Mesendoderm (in vitro differentiated cells): ENCODE data around the gene PRKCB.

ENCODE experiments used
- DNase-seq: peaks from one replicate; pipeline ENCODE4 v3.0.0; 2013
- H2AK5ac ChIP-seq: 2 replicates; pipeline ENCODE4 v1.6.1; 2013; ENCODE audit warnings: low read length, inconsistent platforms
- H2BK120ac ChIP-seq: 2 replicates; pipeline ENCODE4 v1.6.1; 2013; ENCODE audit warnings: low read depth, mild to moderate bottlenecking, low read length, moderate library complexity, mixed read lengths
- H2BK15ac ChIP-seq: replicated peaks from 2 replicates; pipeline ENCODE4 v1.6.1; 2013; ENCODE audit warnings: low read depth, mild to moderate bottlenecking, moderate library complexity
- H2BK5ac ChIP-seq: 2 replicates; pipeline ENCODE4 v1.6.1; 2013; ENCODE audit warnings: low read length, inconsistent platforms
- H3K18ac ChIP-seq: 2 replicates; pipeline ENCODE4 v1.6.1; 2013; ENCODE audit warnings: mild to moderate bottlenecking, low read length, mixed read lengths
- H3K23ac ChIP-seq: one replicate; pipeline ENCODE4 v1.6.1; 2013; ENCODE audit warnings: low read length
- H3K27ac ChIP-seq: 2 replicates; pipeline ENCODE4 v1.5.1; 2013; ENCODE audit warnings: low read depth, mild to moderate bottlenecking, inconsistent platforms, low read length, moderate library complexity
- H3K27me3 ChIP-seq: 2 replicates; pipeline ENCODE4 v1.6.1; 2013; ENCODE audit warnings: low read length, control low read depth, mild to moderate bottlenecking, inconsistent platforms; ENCODE audit not compliant: insufficient read depth, poor library complexity
- H3K36me3 ChIP-seq: 2 replicates; pipeline ENCODE4 v1.6.1; 2013; ENCODE audit warnings: low read length, inconsistent platforms; ENCODE audit not compliant: control insufficient read depth, insufficient read depth
- H3K4ac ChIP-seq: one replicate; pipeline ENCODE4 v1.6.1; 2013; ENCODE audit warnings: low read depth, mild to moderate bottlenecking, low read length, moderate library complexity
- H3K4me1 ChIP-seq: 2 replicates; pipeline ENCODE4 v1.6.1; 2013; ENCODE audit warnings: low read depth, low read length, inconsistent platforms; ENCODE audit not compliant: control insufficient read depth
- H3K4me2 ChIP-seq: 2 replicates; pipeline ENCODE4 v1.6.1; 2013; ENCODE audit warnings: low read length
- H3K4me3 ChIP-seq: 2 replicates; pipeline ENCODE4 v1.5.1; 2013; ENCODE audit warnings: mild to moderate bottlenecking, low read length
- H3K56ac ChIP-seq: one replicate; pipeline ENCODE4 v1.6.1; 2013; ENCODE audit warnings: low read length
- H3K79me1 ChIP-seq: 2 replicates; pipeline ENCODE4 v1.6.1; 2013; ENCODE audit warnings: low read length, inconsistent platforms
- H3K79me2 ChIP-seq: 2 replicates; pipeline ENCODE4 v1.6.1; 2013; ENCODE audit warnings: mild to moderate bottlenecking, low read length; ENCODE audit not compliant: control insufficient read depth, insufficient read depth
- H3K9ac ChIP-seq: 2 replicates; pipeline ENCODE4 v1.6.1; 2013; ENCODE audit warnings: low read length, inconsistent platforms
- H4K5ac ChIP-seq: one replicate; pipeline ENCODE4 v1.6.1; 2013; ENCODE audit warnings: low read length
- H4K8ac ChIP-seq: one replicate; pipeline ENCODE4 v1.6.1; 2013; ENCODE audit warnings: low read depth, mild to moderate bottlenecking, control low read depth, low read length, moderate library complexity
- WGBS: extraction: QIAGEN DNeasy Blood & Tissue Kit; methylation state at CpG from one replicate; pipeline ENCODE4 v1.1.7; 2013; ENCODE audit warnings: low lambda C conversion rate, missing lambda C conversion rate; ENCODE audit not compliant: insufficient coverage; ENCODE audit errors: extremely low coverage; 5-methylcytosine and 5-hydroxymethylcytosine counted together

Gene PRKCB

DNA sequence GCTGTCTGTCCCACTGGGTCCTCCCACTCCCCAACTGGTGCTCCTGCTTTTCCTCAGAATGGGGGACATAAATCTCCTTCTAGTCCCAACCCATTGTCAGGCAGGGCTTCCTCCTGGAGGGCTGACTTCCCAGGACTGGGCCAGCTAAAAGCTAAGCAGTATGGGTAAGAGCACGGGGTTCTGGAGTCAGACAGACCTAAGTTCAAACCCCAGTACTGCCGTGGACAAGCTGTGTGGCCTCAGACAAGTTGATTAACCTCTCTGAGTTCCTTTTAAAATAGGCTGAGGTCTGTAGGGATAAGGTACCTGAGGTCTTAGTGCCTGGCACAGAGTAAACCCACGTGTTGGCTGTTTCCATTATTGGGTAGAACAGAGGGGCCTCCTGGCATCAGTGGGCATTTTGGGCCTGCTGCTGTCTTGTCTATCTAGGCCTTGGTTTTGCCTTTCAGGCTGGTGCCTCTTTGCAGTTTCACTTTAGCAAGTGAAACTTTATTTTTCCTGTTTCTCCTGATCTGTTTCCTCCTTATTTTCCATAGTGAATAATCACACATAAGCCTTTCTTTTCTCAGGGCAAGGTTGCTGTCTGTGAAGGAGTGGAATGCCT lies 114.6 kb downstream of the PRKCB start:
- Histone ChIP-seq H3K27ac (no peak overlapping the region), H3K23ac (no peak overlapping the region), H3K79me2 (no peaks in the 10 kb centered on the region), H2BK5ac (no peak overlapping the region), H3K79me1 (no peaks in the 10 kb centered on the region), H3K4me1 (peaks cover 4% of the 10 kb centered on the region), H2BK15ac (no peak overlapping the region), H3K9ac (no peak overlapping the region), H2BK120ac (no peak overlapping the region), H3K27me3 (no peaks in the 10 kb centered on the region), H4K5ac (no peak overlapping the region), H3K18ac (no peak overlapping the region), H3K4ac (no peak overlapping the region), H3K56ac (no peak overlapping the region), H3K4me2 (no peak overlapping the region), H3K4me3 (no peak overlapping the region), H4K8ac (no peak overlapping the region), H3K36me3 (no peaks in the 10 kb centered on the region), H2AK5ac (no peak overlapping the region)
- no CpG with 5 or more reads among the region's 3 CpGs for WGBS
- DNase-seq: no peak

DNA sequence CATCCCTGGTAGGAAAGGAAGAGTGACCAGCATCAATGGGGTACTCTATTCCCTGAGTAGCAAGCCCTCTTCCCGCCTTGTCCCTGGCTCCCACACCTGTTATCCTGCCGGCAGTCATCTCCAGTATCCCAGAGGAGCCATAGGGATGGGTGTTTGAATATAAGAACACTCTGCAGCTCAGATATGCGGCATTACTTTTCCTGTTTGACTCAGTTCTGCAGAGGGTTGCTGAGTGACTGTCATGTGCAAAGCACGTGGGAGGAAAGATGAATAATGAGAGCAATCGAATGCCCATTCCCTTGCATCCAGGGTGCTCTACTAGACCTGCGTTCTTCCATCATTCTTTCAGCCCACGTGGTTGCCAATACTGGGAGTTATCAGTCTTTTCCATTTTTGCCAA lies 115.1 kb downstream of the PRKCB start:
- H2BK120ac ChIP-seq: no peak overlapping the region
- H3K27me3 ChIP-seq: no peaks in the 10 kb centered on the region
- no peaks in the 10 kb centered on the region for H3K36me3 ChIP-seq
- H3K56ac ChIP-seq: no peak overlapping the region
- no peaks in the 10 kb centered on the region for H3K79me1 ChIP-seq
- no peak overlapping the region for H2BK15ac ChIP-seq
- DNase-seq: no peak
- no peak overlapping the region for H2BK5ac ChIP-seq
- WGBS: no CpG with 5 or more reads among the region's 7 CpGs
- H2AK5ac ChIP-seq: no peak overlapping the region
- no peak overlapping the region for H4K5ac ChIP-seq
- H3K4me1 ChIP-seq: peaks cover 4% of the 10 kb centered on the region
- no peak overlapping the region for H3K18ac ChIP-seq
- no peaks in the 10 kb centered on the region for H3K79me2 ChIP-seq
- no peak overlapping the region for H3K9ac ChIP-seq
- H4K8ac ChIP-seq: no peak overlapping the region
- no peak overlapping the region for H3K4ac ChIP-seq
- no peak overlapping the region for H3K23ac ChIP-seq
- no peak overlapping the region for H3K4me2 ChIP-seq
- H3K27ac ChIP-seq: no peak overlapping the region
- H3K4me3 ChIP-seq: no peak overlapping the region

DNA sequence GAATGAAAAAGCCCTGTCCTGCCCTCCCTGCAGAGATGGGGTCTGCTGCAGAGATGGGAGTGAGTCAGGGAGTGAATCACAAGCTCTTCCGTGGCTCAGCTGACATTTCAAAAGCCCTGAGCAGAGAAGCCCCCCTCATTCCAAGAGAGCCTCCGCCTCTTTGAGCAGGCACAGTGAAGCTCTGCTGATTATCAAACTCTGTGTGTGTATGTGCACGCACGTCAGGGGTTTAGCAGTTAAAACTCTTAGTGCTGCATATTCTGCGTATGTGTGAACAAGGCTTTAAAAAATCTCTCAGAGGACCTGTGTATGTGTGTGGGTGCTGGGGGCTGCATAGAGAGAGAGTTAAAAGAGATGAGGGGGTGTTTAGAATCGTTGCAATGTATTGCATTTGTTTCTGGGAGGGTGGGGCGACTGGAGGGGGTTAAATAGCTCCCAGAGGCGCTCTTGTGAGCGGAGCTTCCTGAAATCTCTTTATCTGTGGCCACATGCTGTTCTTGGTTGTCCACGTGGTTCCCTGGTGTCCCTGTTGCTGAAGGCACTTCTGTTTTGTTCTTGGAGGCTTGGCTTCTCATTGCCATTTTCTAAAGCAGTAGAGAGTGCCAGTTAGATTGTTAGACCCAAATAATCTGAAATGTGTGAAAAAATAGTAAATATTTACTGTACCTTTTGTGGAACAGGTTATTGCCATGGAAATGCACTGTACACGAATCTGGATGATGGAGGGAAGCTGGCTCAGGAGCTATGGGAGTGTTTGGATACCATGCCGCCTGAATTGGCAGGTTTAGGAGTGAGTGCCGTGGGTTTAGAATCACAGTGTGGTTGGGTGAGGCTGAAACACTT lies 116.6 kb downstream of the PRKCB start:
- Histone ChIP-seq H3K4ac (no peak overlapping the region), H2BK5ac (no peak overlapping the region), H3K79me1 (no peaks in the 10 kb centered on the region), H3K4me2 (no peak overlapping the region), H4K8ac (no peak overlapping the region), H3K56ac (no peak overlapping the region), H3K79me2 (no peaks in the 10 kb centered on the region), H4K5ac (no peak overlapping the region), H2AK5ac (no peak overlapping the region), H3K27ac (no peak overlapping the region), H3K4me3 (no peak overlapping the region), H3K4me1 (peaks cover 4% of the 10 kb centered on the region), H2BK15ac (no peak overlapping the region), H3K23ac (no peak overlapping the region), H3K27me3 (no peaks in the 10 kb centered on the region), H2BK120ac (no peak overlapping the region), H3K9ac (no peak overlapping the region), H3K18ac (no peak overlapping the region), H3K36me3 (no peaks in the 10 kb centered on the region)
- WGBS: no CpG with 5 or more reads among the region's 13 CpGs
- DNase-seq: peak; percentile 36

DNA sequence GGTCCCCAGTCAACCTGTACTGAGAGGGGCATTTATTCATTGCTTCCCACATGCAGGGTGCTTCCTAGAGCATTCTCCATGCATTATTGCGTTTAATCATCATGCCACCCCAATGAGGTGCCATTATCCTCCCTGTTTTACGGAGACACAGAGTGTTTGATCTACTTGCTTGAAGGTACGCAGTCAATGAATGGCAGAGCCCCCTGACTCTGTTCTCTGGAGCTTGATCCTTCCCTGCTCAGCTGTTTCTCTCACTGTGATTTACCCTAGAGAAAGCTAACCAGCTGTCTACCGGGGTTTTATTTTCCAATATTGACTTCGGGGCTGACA lies 117.2 kb downstream of the PRKCB start:
- no peaks in the 10 kb centered on the region for H3K36me3 ChIP-seq
- no peak overlapping the region for H3K9ac ChIP-seq
- H3K27me3 ChIP-seq: no peaks in the 10 kb centered on the region
- no peak overlapping the region for H4K5ac ChIP-seq
- no peak overlapping the region for H2BK120ac ChIP-seq
- no peak overlapping the region for H3K18ac ChIP-seq
- H2AK5ac ChIP-seq: no peak overlapping the region
- no peak overlapping the region for H3K4me2 ChIP-seq
- H3K27ac ChIP-seq: no peak overlapping the region
- H3K79me2 ChIP-seq: no peaks in the 10 kb centered on the region
- H3K4me3 ChIP-seq: no peak overlapping the region
- H2BK5ac ChIP-seq: no peak overlapping the region
- H2BK15ac ChIP-seq: no peak overlapping the region
- H3K4ac ChIP-seq: no peak overlapping the region
- no peaks in the 10 kb centered on the region for H3K79me1 ChIP-seq
- H4K8ac ChIP-seq: no peak overlapping the region
- H3K56ac ChIP-seq: no peak overlapping the region
- peaks cover 4% of the 10 kb centered on the region for H3K4me1 ChIP-seq
- no peak for DNase-seq
- WGBS: no CpG with 5 or more reads among the region's 5 CpGs
- H3K23ac ChIP-seq: no peak overlapping the region

DNA sequence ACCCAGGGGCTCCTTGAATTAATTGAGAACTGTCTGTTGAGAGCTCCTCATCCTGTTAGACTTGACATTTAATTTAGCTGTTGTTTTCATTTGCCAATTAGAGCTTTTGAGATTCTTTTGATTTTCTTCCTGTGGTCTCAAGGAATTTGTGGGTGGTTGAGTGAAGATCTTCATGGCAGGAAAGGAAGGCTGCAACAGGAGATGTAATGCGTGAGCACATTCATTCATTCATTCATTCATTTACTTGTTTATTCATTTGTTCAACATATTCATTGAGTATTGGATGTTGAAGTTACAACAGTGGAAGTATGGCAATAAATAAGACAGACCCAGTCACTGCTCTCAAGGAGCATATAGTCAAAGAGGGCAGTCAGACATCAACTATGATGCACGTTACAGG lies 117.7 kb downstream of the PRKCB start:
- Histone ChIP-seq H4K8ac (no peak overlapping the region), H3K18ac (no peak overlapping the region), H3K4me2 (no peak overlapping the region), H3K27me3 (no peaks in the 10 kb centered on the region), H3K56ac (no peak overlapping the region), H4K5ac (no peak overlapping the region), H2AK5ac (no peak overlapping the region), H3K79me1 (no peaks in the 10 kb centered on the region), H2BK5ac (no peak overlapping the region), H2BK120ac (no peak overlapping the region), H3K4me3 (no peak overlapping the region), H3K23ac (no peak overlapping the region), H3K27ac (no peak overlapping the region), H3K79me2 (no peaks in the 10 kb centered on the region), H3K36me3 (no peaks in the 10 kb centered on the region), H3K4me1 (peaks cover 4% of the 10 kb centered on the region), H3K4ac (no peak overlapping the region), H2BK15ac (no peak overlapping the region), H3K9ac (no peak overlapping the region)
- no CpG with 5 or more reads among the region's 2 CpGs for WGBS
- DNase-seq: no peak
